Measurements from ENCODE around the gene NEMP2. TPM values are rescaled to one million over a fixed set of nuclear protein-coding genes. Genes with fewer than 3 reads are reported as not detected.

NEMP2 gene
- total and polyA plus RNA-seq, 2 of the 4 experiments (the other 2 are of a cell fraction), result 1.1 to 1.3 TPM

GRCh38 chr2:190563646-190564045 lies 29.1 kb upstream of the NEMP2 start:
- Histone ChIP-seq H3K79me1 (ENCODE audit: low read depth in 1 of 2, low read length in 2 of 2) (no peaks in the 10 kb centered on the region), H3K9me1 (ENCODE audit: insufficient read depth, low read length) (no peaks in the 10 kb centered on the region), H2AFZ (replicated peaks; ENCODE audit: low read length, poor library complexity) (no peak overlapping the region), H3K23ac (ENCODE audit: low read depth, low read length) (no peak overlapping the region), H2BK20ac (ENCODE audit: low read depth, low read length) (no peak overlapping the region), H3K27me3 (ENCODE audit: control insufficient read depth, insufficient read depth, low read length) (peaks cover 3% of the 10 kb centered on the region; the same call in 1 of the 2 replicates), H3K18ac (ENCODE audit: low read depth, low read length) (no peak overlapping the region), H3K4ac (ENCODE audit: low read depth, low read length) (no peak overlapping the region), H3K4me3 (ENCODE audit: insufficient read depth, low read depth, low read length) (no peak overlapping the region), H4K20me1 (ENCODE audit: insufficient read depth, low read length) (no peaks in the 10 kb centered on the region), H2AK5ac (ENCODE audit: low read depth, low read length) (no peak overlapping the region), H3K14ac (replicated peaks; ENCODE audit: low read depth, low read length) (no peak overlapping the region), H2BK15ac (ENCODE audit: low read depth, low read length) (no peak overlapping the region), H3K4me2 (ENCODE audit: low read depth, low read length) (no peak overlapping the region), H3K36me3 (ENCODE audit: control insufficient read depth, insufficient read depth, low read length) (no peaks in the 10 kb centered on the region), H4K8ac (ENCODE audit: low read depth in 2 of 2, low read length in 2 of 2) (no peak overlapping the region), H4K91ac (ENCODE audit: insufficient read depth, low read depth, low read length) (no peak overlapping the region), H2BK120ac (ENCODE audit: low read depth, low read length) (no peak overlapping the region), H3K9me3 (ENCODE audit: control insufficient read depth, insufficient read depth, low read length) (peaks cover 5% of the 10 kb centered on the region; the same call in 1 of the 2 replicates), H2BK5ac (ENCODE audit: low read depth, low read length, poor library complexity, severe bottlenecking) (no peak overlapping the region), H3K4me1 (ENCODE audit: control insufficient read depth, insufficient read depth, low read length) (no peaks in the 10 kb centered on the region), H3K27ac (ENCODE audit: insufficient read depth, low read length) (no peak overlapping the region), H3K56ac (ENCODE audit: extremely low read depth, insufficient read depth, low read length) (no peak overlapping the region), H2AK9ac (replicated peaks; ENCODE audit: low read depth, low read length, poor library complexity) (no peak overlapping the region), H4K5ac (ENCODE audit: low read depth, low read length) (no peak overlapping the region), H3K9ac (ENCODE audit: low read depth, low read length) (no peak overlapping the region)
- ATAC-seq (ENCODE audit: low read depth), result no peak
- intact Hi-C loops (cut with micrococcal nuclease), result no loop called here
- TF ChIP-seq BHLHE40 (IDR thresholded peaks at IDR 0.05; ENCODE audit: low read depth, low read length), result no peak
- no peak for TF ChIP-seq CTCF (conservative IDR thresholded peaks at IDR 0.05; ENCODE audit: low read depth, low read length)
- TF ChIP-seq MAZ (IDR thresholded peaks at IDR 0.05; ENCODE audit: borderline replicate concordance, low read depth, low read length), result no peak
- no peak for TF ChIP-seq MXI1 (IDR thresholded peaks at IDR 0.05; ENCODE audit: borderline replicate concordance, low read depth, low read length)
- TF ChIP-seq ELK1 (IDR thresholded peaks at IDR 0.05; ENCODE audit: borderline replicate concordance, low read depth, low read length), result no peak
- no peak for TF ChIP-seq NFE2L2 (IDR thresholded peaks at IDR 0.05; ENCODE audit: low read depth, low read length)
- TF ChIP-seq RAD21 (IDR thresholded peaks at IDR 0.05; ENCODE audit: low read length), result no peak
- no peak for TF ChIP-seq FOS (IDR thresholded peaks at IDR 0.05; ENCODE audit: low read depth, low read length)
- TF ChIP-seq RCOR1 (IDR thresholded peaks at IDR 0.05; ENCODE audit: insufficient replicate concordance, low read length), result no peak
- TF ChIP-seq USF2 (IDR thresholded peaks at IDR 0.05; ENCODE audit: low read depth, low read length), result no peak
- TF ChIP-seq CHD1 (IDR thresholded peaks at IDR 0.05; ENCODE audit: low read depth, low read length), result no peak
- TF ChIP-seq CEBPB (IDR thresholded peaks at IDR 0.05; ENCODE audit: low read depth, low read length), result no peak
- no peak for TF ChIP-seq RFX5 (IDR thresholded peaks at IDR 0.05; ENCODE audit: low read depth, low read length)
- no peak for TF ChIP-seq SMC3 (IDR thresholded peaks at IDR 0.05; ENCODE audit: low read depth, low read length)
- TF ChIP-seq MAFK (IDR thresholded peaks at IDR 0.05; ENCODE audit: low read depth, low read length), result no peak
- no peak for TF ChIP-seq POLR2A (IDR thresholded peaks at IDR 0.05; ENCODE audit: low read depth, low read length)
- CTCF ChIA-PET, result interaction anchor here (1.1 kb wide), 1 partner anchor 10 kb away, joined by 7 read pairs; no protein-coding TSS in a partner anchor
- BruUV-seq (replicated peaks), result no TSS peak
- POLR2A ChIA-PET (ENCODE audit: unreplicated experiment), result no interaction called here
- no peak for DNase-seq
- dilution Hi-C loops (cut with HindIII; ENCODE audit: low sequenced_read_pairs, unreplicated experiment), result no loop called here
- no CpG with 5 or more reads among the region's 2 CpGs for WGBS, 2 experiments (ENCODE audit: extremely low coverage in 2 of 2, insufficient read length in 1 of 2)
- in situ Hi-C loops (cut with MboI; ENCODE audit: low sequenced_read_pairs), result no loop called here
